GM12891 (cell line): ENCODE measurements around the gene NANOS3.

Experiments used
- PAX5 ChIP-seq: IDR thresholded peaks from 2 replicates; pipeline ENCODE4 v1.6.1; 2011; ENCODE audit warnings: low read length, moderate library complexity, mild to moderate bottlenecking; ENCODE audit not compliant: insufficient read depth, severe bottlenecking
- POLR2A ChIP-seq: IDR thresholded peaks from 2 replicates; pipeline ENCODE4 v1.6.1; 2011; ENCODE audit warnings: low read depth, low read length, control low read depth
- POLR2AphosphoS5 ChIP-seq: IDR thresholded peaks from 2 replicates; pipeline ENCODE4 v1.6.1; 2011; ENCODE audit warnings: low read depth, low read length, control low read depth
- POU2F2 ChIP-seq: IDR thresholded peaks from 2 replicates; pipeline ENCODE4 v1.6.1; 2011; ENCODE audit warnings: low read depth, mild to moderate bottlenecking, control low read depth, low read length, moderate library complexity
- SPI1 ChIP-seq: IDR thresholded peaks from 2 replicates; pipeline ENCODE4 v1.6.1; 2011; ENCODE audit warnings: low read depth, low read length, control low read depth
- TAF1 ChIP-seq: IDR thresholded peaks from 2 replicates; pipeline ENCODE4 v1.6.1; 2011; ENCODE audit warnings: low read depth, low read length, control low read depth

- TF ChIP-seq POLR2A: no peak
- TF ChIP-seq POLR2AphosphoS5: no peak
- TF ChIP-seq TAF1: no peak
- TF ChIP-seq PAX5: no peak
- TF ChIP-seq SPI1: no peak
- no peak for TF ChIP-seq POU2F2
These were observed 33.6 kb upstream of the NANOS3 start for GRCh38 chr19:13843104-13843921.
